GM12864 (cell line): ENCODE results near the gene CDH8.

ENCODE experiments used
- DNase-seq: peaks from one replicate; pipeline ENCODE4 v3.0.0-alpha.2; 2011; ENCODE audit warnings: low read depth
- H3K4me3 ChIP-seq: 2 replicates; pipeline ENCODE4 v1.5.1; 2011; ENCODE audit warnings: mild to moderate bottlenecking, low read depth, low read length, control low read depth
- TF ChIP-seq, protein P1 (sequence below): IDR thresholded peaks from 2 replicates; pipeline ENCODE4 v1.5.1; 2011; ENCODE audit warnings: low read depth, mild to moderate bottlenecking, moderate library complexity, low read length, control low read depth, inconsistent platforms; ENCODE audit errors: missing control alignments

Gene CDH8

DNA sequence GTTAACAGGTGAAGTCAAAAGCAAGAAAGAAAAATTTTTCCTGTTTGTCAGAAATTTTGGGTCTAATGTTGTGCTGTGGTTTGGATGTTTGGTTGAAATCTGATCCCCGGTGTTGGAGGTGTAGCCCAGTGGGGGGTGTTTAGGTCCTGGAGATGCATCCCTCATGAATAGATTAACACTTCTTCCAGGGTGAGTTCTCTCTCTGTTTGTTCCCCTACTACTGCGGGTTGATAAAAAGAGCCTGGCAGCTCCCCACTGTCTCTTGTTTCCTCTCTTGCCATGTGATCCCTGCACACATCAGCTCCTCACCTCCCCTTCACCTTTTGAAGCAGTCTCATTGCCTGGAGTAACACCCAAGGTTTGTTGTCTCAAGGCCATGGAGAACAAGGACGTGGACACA, 14.6 kb upstream of the CDH8 start:
- no peak for DNase-seq
- TF ChIP-seq, protein P1, sequence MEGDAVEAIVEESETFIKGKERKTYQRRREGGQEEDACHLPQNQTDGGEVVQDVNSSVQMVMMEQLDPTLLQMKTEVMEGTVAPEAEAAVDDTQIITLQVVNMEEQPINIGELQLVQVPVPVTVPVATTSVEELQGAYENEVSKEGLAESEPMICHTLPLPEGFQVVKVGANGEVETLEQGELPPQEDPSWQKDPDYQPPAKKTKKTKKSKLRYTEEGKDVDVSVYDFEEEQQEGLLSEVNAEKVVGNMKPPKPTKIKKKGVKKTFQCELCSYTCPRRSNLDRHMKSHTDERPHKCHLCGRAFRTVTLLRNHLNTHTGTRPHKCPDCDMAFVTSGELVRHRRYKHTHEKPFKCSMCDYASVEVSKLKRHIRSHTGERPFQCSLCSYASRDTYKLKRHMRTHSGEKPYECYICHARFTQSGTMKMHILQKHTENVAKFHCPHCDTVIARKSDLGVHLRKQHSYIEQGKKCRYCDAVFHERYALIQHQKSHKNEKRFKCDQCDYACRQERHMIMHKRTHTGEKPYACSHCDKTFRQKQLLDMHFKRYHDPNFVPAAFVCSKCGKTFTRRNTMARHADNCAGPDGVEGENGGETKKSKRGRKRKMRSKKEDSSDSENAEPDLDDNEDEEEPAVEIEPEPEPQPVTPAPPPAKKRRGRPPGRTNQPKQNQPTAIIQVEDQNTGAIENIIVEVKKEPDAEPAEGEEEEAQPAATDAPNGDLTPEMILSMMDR, result no peak
- no peak overlapping the region for H3K4me3 ChIP-seq

DNA sequence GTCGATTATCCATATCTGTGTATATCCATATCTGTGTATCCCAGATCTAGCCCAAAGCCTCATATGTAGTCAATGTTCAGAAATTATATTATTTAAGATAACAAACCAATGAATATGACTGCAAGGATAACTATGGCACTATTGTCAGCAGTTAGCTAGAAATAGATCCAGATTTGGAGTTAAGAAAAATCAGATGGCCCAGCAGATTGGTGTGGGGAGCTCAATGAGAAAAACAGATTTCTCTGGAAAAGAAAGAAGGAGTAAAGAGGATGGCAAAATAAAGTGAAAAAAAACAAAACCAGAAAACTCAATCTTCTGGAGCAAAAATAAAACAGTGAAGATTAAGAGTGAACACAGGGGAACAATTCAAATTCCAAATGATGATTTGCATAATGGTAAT, 10.6 kb upstream of the CDH8 start:
- DNase-seq, result no peak
- TF ChIP-seq, protein P1, result no peak
- no peak overlapping the region for H3K4me3 ChIP-seq

DNA sequence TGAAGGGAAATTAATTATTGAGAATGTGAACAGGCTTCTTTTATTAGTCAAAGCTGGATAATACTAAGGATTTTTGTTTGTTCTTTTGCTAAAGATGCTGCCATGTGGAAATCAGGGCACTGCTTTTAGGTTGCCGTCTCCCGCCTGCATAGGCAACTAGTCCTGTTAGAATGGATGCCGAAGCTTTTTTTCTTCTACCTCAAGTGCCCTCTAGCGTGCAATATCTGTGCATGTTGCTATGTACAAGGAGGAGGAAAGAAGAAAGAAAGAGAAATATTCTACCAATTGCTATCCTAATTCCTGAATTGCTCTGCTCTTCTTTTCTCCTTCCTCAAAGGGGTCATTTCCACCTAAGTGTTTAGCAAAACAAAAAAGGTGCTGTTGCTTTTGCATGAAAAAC, 5.2 kb upstream of the CDH8 start:
- no peak overlapping the region for H3K4me3 ChIP-seq
- TF ChIP-seq, protein P1, result no peak
- DNase-seq, result no peak

DNA sequence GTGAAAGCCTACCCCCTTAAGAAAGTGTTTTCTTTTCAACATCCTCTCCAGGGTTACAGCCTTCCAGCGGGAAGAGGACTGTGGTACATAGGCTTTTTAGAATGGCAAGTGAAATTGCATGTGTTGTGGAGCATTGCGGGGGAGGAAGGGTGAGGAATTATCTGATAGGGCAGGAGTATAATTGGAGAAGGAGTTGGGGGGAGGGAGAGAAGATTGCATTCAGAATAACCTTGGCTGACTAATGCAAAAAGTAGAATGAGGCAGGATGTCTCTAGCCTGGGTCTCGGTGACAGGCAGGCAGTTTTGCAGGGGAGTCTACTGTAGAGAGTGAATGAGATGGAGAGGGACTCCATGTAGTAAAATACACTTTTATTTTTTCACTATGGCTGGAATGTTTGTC, 2.4 kb upstream of the CDH8 start:
- TF ChIP-seq, protein P1, result no peak
- no peak for DNase-seq
- no peak overlapping the region for H3K4me3 ChIP-seq

DNA sequence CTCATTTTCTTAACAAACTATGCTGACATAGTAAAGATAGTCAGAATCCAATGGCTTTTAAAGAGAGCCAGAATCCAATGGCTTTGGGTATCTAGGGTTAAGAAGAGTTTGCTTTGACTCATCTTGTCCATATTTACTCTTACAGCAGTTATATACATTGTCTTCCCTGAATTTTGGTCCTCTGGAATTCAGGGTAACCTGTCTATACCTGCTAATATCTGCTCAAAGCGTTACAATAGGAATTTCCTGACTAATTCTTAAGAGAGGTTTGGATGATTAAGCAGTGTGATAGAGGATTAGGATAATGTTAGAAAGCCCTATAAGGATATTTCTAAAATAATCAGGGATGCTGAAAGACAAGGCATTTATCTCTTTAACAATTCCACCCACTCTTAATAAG, 2.0 kb upstream of the CDH8 start:
- H3K4me3 ChIP-seq, result no peak overlapping the region
- DNase-seq, result no peak
- TF ChIP-seq, protein P1, result no peak

DNA sequence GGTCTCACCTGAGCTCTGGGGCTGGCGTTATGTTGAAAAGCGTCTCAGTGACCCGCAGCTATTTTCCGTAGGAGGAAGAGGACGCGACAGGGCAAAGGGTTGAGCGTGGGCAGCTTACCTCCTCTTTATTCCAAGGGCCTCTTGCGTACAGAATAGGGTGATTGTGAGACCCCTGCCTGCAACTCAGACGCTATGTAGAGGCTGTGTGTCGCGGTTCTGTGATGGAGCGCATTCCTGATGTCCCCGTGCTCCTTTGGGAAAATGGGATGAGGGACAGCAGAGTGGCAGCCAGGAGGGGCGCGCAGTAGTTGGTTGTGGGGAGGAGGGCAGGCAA, 531 bp upstream of the CDH8 start:
- no peak overlapping the region for H3K4me3 ChIP-seq
- TF ChIP-seq, protein P1, result no peak

DNA sequence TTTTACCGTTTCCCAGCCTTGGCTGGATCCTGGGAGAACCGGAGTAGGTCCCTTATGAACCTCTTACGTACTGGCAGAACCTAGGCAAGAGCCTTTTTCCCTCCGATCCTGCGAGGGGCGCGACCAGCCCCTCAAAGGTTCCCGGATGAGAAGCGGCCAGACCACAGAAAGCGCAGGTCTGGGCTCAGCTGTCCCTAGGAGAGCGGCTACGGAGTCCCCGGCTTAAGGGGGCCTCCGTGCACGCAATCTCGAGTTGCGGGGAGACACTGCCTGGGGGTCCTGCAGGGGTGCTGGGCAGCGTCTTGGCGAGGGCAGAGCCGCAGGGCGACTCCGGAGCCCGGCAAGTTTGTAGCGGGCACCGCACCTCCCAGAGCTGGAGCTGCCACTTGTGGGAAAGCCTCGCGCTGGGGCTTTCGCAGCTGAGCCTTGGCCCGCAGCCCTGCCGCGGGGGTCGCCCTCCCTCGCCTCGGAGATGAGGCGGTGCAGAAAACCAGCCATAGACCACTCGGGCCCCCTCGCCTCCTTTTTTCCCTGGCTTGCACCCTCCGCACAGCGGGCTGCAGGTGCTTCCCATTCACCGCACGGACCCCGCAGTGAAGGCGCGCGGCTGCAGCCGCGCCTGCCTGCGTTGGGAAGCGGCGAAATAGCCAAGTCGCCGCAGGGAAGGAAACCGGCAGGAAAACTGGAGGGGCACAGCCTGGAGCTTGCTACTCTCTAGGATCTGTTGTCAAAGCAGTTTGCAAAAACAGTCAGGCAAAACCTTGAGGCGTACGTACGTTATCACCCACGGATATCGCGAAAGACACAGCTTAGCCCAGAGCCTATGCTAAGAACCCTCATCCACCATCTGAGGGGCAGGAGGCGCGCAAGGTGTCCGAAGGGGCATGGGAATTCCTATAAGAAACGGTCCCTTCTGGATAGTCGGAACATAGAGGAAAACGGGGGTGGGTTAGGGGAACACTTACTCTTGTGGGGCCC, 834 bp downstream of the CDH8 start:
- TF ChIP-seq, protein P1, result no peak
- DNase-seq, result no peak
- H3K4me3 ChIP-seq, result no peak overlapping the region

More for the DNA sequence above, 531 bp upstream of the CDH8 start:
- DNase-seq, result no peak
